Activated T-helper 1 cell treated with Interleukin-2 at 50 U/mL for 16 hours (primary cell): ENCODE measurements around the gene DEXI.
"Not testable (repeated sequence)": the region's sequence is repeated elsewhere in the genome, so short reads cannot be mapped to it uniquely, and the experiment has no call there.

Source experiments
- DNase-seq: peaks from one replicate; pipeline ENCODE4 v3.0.0-alpha.2; 2020; ENCODE audit warnings: low read depth

DEXI gene

DNA sequence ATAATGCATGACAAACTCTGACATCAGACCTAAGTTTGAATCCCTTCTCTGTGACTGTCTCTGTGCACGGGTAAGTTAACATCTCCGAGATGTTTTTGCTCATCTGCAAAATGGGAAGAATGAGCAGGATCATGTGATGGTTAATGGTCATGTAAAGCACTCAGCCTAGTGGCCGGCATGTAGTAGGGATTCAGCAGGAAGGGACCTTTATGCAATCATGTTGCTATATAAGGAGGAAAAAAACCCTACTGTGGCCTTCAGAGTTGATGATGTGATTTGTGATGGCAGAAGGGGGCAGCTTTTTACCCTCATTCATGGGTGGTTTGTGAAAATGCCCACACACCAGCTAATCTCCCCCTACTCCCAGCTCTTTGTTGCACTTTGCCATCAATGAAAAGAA, 26.2 kb upstream of the DEXI start:
- DNase-seq = no peak

GRCh38 chr16:10967986-10968385, 25.7 kb upstream of the DEXI start:
- no peak for DNase-seq

- DNase-seq = not testable (repeated sequence)
These were observed 24.3 kb upstream of the DEXI start for GRCh38 chr16:10966559-10966958.

GRCh38 chr16:10966129-10966528, 23.9 kb upstream of the DEXI start:
- DNase-seq = no peak

DNA sequence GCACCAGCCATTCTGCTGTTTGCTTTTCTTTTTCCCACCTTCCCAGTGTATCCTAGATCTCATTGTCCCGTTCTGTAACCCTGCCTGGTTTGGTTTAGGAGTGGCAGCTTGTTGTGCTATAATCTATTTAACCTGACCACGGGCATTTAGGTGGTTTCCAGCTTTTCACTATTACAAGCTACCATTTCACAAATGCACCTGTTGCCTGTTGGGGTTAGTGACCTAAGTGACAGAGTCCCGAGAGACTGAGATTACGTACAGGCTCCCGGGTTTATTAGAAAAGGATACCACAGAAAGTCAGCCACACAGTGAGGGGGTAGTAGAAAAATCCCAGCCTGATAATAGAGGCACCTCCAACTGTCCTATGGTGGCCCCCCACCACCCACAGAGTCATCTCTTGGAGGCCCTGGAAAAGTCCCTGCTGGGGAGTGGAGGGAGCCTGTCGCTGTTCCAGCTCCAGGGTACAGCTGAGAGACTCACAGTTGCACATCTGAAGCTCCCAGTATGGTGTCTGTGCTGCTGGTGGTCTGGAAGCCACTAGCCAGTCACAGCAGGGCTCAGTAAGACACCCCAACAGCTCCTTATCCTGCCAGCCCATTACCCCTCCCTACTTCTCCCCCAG, 23.3 kb upstream of the DEXI start:
- no peak for DNase-seq

DNA sequence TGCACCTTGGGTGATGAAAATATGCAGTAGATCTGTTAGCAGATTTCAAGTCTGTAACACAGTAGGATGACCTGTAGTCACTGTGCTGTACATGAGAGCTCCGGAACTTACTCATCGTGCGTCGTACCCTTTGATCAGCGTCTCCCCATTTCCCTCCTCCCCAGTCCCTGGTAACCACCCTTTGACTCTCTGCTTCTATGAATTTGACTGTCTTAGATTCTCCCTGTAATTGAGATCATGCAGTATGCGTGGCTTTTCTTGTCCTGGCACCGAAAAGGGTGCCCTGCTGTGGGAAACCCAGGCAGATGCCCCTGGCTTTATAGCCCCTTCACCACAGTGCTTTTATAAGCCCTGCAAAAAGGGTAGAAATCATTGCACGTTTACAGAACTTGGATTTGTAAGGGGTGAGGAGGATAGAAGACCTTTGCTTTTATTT, 22.6 kb upstream of the DEXI start:
- DNase-seq = peak; percentile 44

DNA sequence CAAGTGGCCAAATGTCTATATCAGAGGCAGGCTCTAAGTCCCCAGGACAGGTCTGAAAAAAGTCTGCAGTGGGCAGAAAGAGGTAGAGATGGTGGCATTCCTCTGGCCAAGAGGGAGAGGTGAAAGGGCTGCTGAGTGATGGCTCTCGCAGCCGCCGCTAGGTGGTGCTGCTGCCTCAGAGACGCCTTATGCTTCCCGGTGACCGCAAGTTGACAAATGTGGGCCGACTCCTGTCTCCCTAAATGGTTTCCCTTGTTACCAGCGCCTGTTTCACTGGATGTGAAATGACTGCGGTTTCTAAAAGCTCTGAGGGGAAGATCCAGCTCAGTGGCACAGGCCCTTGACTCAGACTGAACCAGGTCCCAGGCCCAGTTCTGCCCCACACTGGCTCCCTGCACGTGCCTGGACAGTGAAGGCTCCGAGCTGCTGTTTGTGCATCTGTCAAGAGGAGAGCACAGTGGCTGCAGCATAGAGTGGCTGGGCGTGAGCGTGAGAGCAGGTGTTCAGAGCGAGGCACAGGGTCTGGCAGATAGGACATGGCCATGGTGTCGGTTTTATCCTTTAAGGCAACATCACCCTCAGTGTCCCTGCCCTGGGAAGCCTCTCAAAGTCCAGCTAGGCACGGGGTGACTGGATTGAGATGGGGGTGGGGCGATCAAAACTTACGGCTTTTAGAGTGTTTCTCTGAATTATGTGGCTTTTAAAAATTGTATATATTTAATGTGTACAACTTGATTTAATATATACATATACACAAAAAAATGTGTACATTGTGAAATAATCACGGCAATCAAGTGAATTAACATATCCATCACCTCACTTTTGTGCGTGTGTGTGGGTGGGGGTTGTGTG, 22.0 kb upstream of the DEXI start:
- DNase-seq = peak; percentile 65

DNA sequence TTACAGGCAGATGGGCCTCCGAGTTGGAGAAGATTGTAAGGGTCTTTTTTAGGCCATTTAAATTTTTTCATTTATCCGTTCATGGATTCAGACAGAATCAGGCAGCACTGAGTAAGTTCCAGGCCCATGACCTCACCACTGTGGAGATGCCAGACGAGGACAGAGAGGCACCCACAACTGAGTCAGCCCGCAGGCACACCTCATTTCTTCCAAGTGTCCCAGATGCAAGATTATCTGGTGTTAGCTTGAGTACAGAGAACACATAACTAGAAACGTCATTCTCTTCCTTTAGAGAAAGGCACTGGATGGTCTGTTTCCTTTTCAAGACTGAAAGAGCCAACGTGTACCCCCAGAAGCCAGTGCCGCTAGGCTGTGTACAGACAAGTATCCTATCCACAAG, 19.0 kb upstream of the DEXI start:
- no peak for DNase-seq

DNA sequence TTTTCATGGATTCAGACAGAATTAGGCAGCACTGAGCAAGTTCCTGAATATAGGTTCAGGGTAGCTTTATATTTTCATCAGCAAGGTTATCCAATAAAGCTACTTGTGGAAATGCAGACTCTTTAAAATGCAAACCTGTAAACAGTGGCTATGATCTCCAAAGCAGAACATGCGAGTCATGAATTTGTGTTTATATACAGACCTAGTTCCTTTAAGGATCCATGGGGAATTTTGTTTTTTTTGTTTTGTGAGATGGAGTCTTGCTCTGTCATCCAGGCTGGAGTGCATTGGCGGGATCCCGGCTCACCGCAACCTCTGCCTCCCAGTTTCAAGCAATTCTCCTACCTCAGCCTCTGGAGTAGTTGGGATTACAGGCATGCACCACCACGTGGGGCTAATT, 16.9 kb upstream of the DEXI start:
- DNase-seq = no peak

DNA sequence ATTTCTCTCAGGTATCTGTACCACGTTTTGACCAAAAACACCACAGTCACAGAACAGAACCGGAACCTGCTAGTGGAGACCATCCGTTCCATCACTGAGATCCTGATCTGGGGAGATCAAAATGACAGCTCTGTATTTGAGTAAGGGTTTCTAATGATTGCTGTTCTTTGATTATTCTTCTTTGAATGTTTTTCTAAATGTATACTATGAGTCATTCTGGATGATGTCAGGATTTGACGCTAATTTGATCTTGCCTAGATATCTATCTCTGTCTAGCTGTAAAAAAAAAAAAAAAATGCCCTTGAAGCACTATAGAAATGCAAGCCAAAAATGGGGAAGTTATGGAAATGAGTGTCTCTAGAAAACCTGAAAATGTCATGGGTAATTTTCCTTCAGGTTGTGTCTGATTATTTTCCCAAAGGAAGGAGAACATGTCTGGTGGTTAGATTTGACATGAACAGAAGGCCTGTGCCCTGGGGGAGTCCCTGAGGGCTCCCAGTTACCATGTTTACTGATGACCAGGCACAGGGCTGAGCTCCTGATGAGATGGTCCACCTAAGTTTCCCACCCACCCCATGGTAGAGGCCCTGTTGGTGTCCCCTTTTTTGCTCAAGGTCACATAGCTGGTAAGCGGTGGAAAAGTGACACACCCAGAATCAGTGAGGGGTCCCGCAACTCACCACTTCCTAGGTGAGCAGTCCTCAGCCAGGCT, 15.7 kb upstream of the DEXI start:
- no peak for DNase-seq

- DNase-seq = no peak
These were observed 12.6 kb upstream of the DEXI start for GRCh38 chr16:10954903-10955302.

DNA sequence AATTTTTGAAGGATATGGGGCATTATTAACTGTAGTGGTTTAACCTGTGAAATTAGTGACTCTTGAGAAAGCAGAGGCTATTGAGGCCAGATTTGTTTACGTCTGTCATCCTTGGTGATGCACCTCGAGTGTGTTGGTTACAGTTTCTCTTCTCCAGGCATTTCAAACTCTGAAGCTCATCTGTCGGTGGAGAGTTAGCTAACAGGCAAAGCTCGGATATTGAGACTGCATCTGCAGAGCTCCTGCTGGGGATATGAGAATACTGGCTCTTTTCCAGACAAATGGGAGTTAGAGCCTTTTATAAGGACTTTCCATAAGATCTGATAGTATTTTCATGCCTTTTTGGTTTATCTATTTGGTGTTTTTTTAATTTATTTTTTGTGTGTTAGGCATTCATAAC, 8.8 kb upstream of the DEXI start:
- DNase-seq = no peak

DNA sequence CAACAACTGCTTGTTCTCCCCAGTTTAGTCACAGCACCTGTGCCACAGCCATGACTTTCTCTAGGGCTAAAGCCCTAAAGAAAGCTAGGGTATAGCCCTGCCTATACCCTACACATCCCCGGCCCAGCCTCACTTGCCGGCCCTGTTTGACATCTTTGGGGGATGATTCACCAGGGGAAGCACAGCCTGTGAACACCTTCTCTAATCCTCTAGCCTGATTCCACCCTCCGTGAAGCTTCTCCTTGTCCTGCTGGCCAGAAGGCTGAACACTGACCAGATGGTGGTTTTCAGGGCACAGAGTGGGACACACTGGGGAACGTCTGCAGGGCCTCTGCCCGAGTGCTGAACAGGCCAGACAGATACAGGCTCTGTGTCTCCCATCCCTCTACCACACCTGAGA, 8.1 kb upstream of the DEXI start:
- no peak for DNase-seq

DNA sequence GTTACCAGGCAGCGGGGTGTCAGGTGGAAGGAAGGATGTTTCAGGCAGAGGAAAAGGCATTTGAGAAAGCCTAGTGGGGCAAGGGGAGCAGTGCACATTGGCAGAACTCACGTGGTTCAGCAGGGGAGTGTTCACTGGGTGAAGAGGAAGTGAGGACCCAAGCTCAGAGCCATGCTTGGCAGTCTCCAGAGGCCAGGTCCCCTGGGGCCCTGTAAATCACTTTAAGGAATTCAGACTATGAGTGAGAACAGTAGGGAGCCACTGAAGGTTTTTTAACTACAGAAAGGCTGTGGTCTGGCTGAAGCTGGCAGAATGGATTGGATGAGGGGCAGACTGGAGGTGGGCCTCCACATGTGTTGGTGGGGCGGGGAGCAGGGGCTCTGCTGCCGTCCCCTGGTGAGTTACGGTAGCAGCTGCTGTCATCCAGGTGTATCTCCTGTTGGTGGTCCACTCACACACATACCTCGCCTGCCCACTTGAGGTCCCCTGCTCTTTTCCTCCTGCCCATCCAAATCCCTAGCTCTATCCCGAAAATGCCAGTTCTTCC, 7.2 kb upstream of the DEXI start:
- DNase-seq = no peak

GRCh38 chr16:10947211-10947787, 5.0 kb upstream of the DEXI start:
- DNase-seq = no peak

GRCh38 chr16:10946308-10946707, 4.0 kb upstream of the DEXI start:
- DNase-seq = no peak

DNA sequence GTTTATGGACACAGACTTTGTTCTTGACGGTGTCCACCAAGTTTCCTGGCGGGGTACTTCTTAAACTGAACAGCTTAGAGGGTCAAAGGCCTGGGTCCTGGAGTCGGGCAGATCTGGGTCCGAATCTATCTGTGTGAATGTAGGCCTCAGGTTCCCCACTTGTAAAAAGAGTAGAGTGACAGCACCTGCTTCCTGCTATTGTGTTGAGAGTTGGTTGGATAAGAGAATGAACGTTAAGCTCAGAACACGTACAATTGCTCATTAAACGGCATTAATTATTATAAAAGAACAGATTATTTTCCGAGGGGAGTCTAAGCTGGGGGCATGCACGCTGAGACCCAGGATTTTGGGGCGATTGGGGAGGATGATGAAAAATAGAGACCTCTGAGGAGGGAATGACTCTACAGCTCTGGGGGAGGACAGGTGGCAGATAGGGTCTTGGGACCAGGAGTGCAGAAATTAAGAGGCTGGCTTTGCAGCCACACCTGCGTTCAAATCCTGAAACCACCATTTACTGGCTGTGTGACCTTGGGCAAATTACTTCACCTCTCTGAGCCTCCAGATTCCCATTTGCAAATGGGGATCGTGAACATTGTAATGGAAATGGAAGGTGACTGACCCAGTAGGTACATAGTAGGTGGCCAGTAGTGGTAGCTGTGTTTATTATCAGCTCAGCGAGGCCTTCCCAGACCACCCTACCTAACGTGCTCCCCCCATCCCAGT, 3.0 kb upstream of the DEXI start:
- DNase-seq = no peak

GRCh38 chr16:10944249-10945064, 2.2 kb upstream of the DEXI start, which contains the start of gene CLEC16A:
TSS of gene CLEC16A (plus strand) at chr16:10944564. CDS start at chr16:10944718, 154 bp downstream.
- peak; percentile 94 for DNase-seq

GRCh38 chr16:10943064-10943353, 741 bp upstream of the DEXI start:
- DNase-seq = no peak

GRCh38 chr16:10941935-10942351, 325 bp downstream of the DEXI start:
- DNase-seq = not testable (repeated sequence)
